HG02642 (cell line): ENCODE data around the gene TMEM179.
"Not testable (repeated sequence)": the region's sequence is repeated elsewhere in the genome, so short reads cannot be mapped to it uniquely, and the experiment has no call there.

Experiments
- ATAC-seq: cut with Tn5 transposase; IDR thresholded peaks from one replicate; pipeline ENCODE4 v1.9.1; 2021; ENCODE audit warnings: mild to moderate bottlenecking; ENCODE audit not compliant: unreplicated experiment, poor library complexity

Gene TMEM179

GRCh38 chr14:104638190-104638589 is 33.6 kb upstream of the TMEM179 start:
- ATAC-seq, result no peak

- ATAC-seq, result no peak
These were observed 33.0 kb upstream of the TMEM179 start for GRCh38 chr14:104637546-104638003.

- ATAC-seq, result not testable (repeated sequence)
These were observed 32.4 kb upstream of the TMEM179 start for GRCh38 chr14:104636846-104637545.

GRCh38 chr14:104636131-104636530 is 31.6 kb upstream of the TMEM179 start:
- no peak for ATAC-seq

- no peak for ATAC-seq
These were observed 31.1 kb upstream of the TMEM179 start for GRCh38 chr14:104635717-104636116.

GRCh38 chr14:104634886-104635570 is 30.5 kb upstream of the TMEM179 start:
- ATAC-seq, result no peak

GRCh38 chr14:104634138-104634760 is 29.7 kb upstream of the TMEM179 start:
- ATAC-seq, result no peak

GRCh38 chr14:104633276-104634137 is 28.9 kb upstream of the TMEM179 start:
- ATAC-seq, result no peak

- ATAC-seq, result no peak
These were observed 28.2 kb upstream of the TMEM179 start for GRCh38 chr14:104632781-104633180.

- ATAC-seq, result no peak
These were observed 20.4 kb upstream of the TMEM179 start for GRCh38 chr14:104624939-104625338.

GRCh38 chr14:104614126-104614812 is 9.7 kb upstream of the TMEM179 start:
- no peak for ATAC-seq

GRCh38 chr14:104611881-104612280 is 7.3 kb upstream of the TMEM179 start:
- ATAC-seq, result no peak

GRCh38 chr14:104610749-104611310 is 6.3 kb upstream of the TMEM179 start:
- no peak for ATAC-seq

- no peak for ATAC-seq
These were observed 5.1 kb upstream of the TMEM179 start for GRCh38 chr14:104609666-104610065.

GRCh38 chr14:104603711-104604401 is 716 bp downstream of the TMEM179 start:
- no peak for ATAC-seq

GRCh38 chr14:104602933-104603325 is 1.6 kb downstream of the TMEM179 start:
- no peak for ATAC-seq

GRCh38 chr14:104602315-104602932 is 2.1 kb downstream of the TMEM179 start:
- no peak for ATAC-seq

- ATAC-seq, result no peak
These were observed 2.8 kb downstream of the TMEM179 start for GRCh38 chr14:104601786-104602185.

- no peak for ATAC-seq
These were observed 3.8 kb downstream of the TMEM179 start for GRCh38 chr14:104600805-104601204.
